Right lobe of liver (tissue), 4 donors: ENCODE results near the gene CELF2.

Experiments used
- POLR2A ChIP-seq: fragments of 450-650 bp; IDR thresholded peaks from one replicate; pipeline ENCODE4 v1.6.1; 2017; ENCODE audit warnings: antibody characterized with exemption, mild to moderate bottlenecking
- TF ChIP-seq, protein P1 (sequence below), 4 donors: fragments of 200-600 bp in 3 of 4; fragments of 450-650 bp in 1 of 4; IDR thresholded peaks; one replicate each; pipeline versions ENCODE4 v1.5.1 to v1.8.0; 2016 to 2022; ENCODE audit warnings: antibody characterized with exemption in 4 of 4, mild to moderate bottlenecking in 2 of 4
- donor health status: DM: no; HTN: no; CAD: no.
- donor health status: DM: no; HTN: no; CAD: no.
- donor health status: DM: no; HTN: yes; CAD: no.

GRCh38 chr10:11341283-11341960, 323.8 kb downstream of the CELF2 start:
- TF ChIP-seq, protein P1, sequence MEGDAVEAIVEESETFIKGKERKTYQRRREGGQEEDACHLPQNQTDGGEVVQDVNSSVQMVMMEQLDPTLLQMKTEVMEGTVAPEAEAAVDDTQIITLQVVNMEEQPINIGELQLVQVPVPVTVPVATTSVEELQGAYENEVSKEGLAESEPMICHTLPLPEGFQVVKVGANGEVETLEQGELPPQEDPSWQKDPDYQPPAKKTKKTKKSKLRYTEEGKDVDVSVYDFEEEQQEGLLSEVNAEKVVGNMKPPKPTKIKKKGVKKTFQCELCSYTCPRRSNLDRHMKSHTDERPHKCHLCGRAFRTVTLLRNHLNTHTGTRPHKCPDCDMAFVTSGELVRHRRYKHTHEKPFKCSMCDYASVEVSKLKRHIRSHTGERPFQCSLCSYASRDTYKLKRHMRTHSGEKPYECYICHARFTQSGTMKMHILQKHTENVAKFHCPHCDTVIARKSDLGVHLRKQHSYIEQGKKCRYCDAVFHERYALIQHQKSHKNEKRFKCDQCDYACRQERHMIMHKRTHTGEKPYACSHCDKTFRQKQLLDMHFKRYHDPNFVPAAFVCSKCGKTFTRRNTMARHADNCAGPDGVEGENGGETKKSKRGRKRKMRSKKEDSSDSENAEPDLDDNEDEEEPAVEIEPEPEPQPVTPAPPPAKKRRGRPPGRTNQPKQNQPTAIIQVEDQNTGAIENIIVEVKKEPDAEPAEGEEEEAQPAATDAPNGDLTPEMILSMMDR (IDR thresholded peaks at IDR 0.05) = no peak
- no peak for TF ChIP-seq POLR2A
